Kidney (tissue), 14 donors: ENCODE measurements around the gene WDR64. TPM values are rescaled to one million over a fixed set of nuclear protein-coding genes. Genes with fewer than 3 reads are reported as not detected.

Experiments used
- DNase-seq, 5 donors: peaks; one replicate each; pipeline ENCODE4 v3.0.0-alpha.2; 2013 to 2020
- FAIRE-seq: peaks from 2 replicates; lab custom pipeline; 2012; peaks lifted over from hg19 to GRCh38; lab: Jason Lieb, UNC
- H3K27ac ChIP-seq, 2 donors: one replicate each; pipeline ENCODE4 v1.7.0; 2013; ENCODE audit warnings: low read depth in 2 of 2, low read length in 2 of 2, inconsistent platforms in 1 of 2
- H3K27me3 ChIP-seq: one replicate; pipeline ENCODE4 v1.7.1; 2013; ENCODE audit warnings: low read length, inconsistent platforms; ENCODE audit not compliant: control insufficient read depth, insufficient read depth
- H3K36me3 ChIP-seq, 3 donors: one replicate each; pipeline versions ENCODE4 v1.7.0 to v1.7.1; 2013; ENCODE audit warnings: low read length in 3 of 3, control low read depth in 1 of 3, inconsistent platforms in 1 of 3; ENCODE audit not compliant: insufficient read depth in 3 of 3, control insufficient read depth in 2 of 3
- H3K4me1 ChIP-seq, 3 donors: one replicate each; pipeline versions ENCODE4 v1.7.0 to v1.7.1; 2013; ENCODE audit warnings: low read length in 3 of 3, inconsistent platforms in 1 of 3, low read depth in 1 of 3; ENCODE audit not compliant: control insufficient read depth in 2 of 3, insufficient read depth in 2 of 3
- H3K4me3 ChIP-seq, 3 donors: one replicate each; pipeline versions ENCODE4 v1.7.0 to v1.8.1; 2013; ENCODE audit warnings: low read length in 3 of 3, control low read depth in 1 of 3, inconsistent platforms in 1 of 3
- H3K9ac ChIP-seq, 3 donors: one replicate each; pipeline versions ENCODE4 v1.7.0 to v1.7.1; 2013; ENCODE audit warnings: low read length in 3 of 3, control low read depth in 1 of 3, inconsistent platforms in 1 of 3
- H3K9me3 ChIP-seq, 3 donors: one replicate each; pipeline versions ENCODE4 v1.7.0 to v1.7.1; 2013; ENCODE audit warnings: low read length in 3 of 3, control low read depth in 1 of 3, inconsistent platforms in 1 of 3; ENCODE audit not compliant: control insufficient read depth in 2 of 3, insufficient read depth in 1 of 3
- CTCF ChIP-seq: IDR thresholded peaks from 3 replicates; pipeline ENCODE4 v1.5.1; 2012; ENCODE audit warnings: mild to moderate bottlenecking, moderate library complexity, borderline replicate concordance; ENCODE audit not compliant: insufficient read depth; ENCODE audit errors: extremely low read depth
- intact Hi-C: fragments of 100-400 bp; cut with DNase I; formaldehyde crosslinking; loops from one replicate; pipeline ENCODE4 v1.11.1; 2022
- polyA plus RNA-seq: library from polyadenylated mRNA; stranded (reverse); fragments of 350-450 nt; fragmentation: Illumina TruSeq; extraction: RNeasy Lipid Tissue Mini Kit (QIAGEN cat#74804); gene quantifications from one replicate; pipeline ENCODE4 v1.2.3, GENCODE V29; 2014; ENCODE audit warnings: low read depth, low replicate concordance; ENCODE audit not compliant: insufficient read depth
- total RNA-seq: library from RNA; stranded (reverse); fragmentation: NEBNext Ultra II Directional; extraction: Animal tissue kit (Norgen Biotek cat#: 25700); gene quantifications from one replicate; pipeline ENCODE4 v1.2.1, GENCODE V29; 2021
- donor health status: control.
- donor health status: control.
- donor health status: control.
- donor health status: control.
- donor health status: control.
- donor health status: DM: yes; HTN: yes; CAD: no.
- donor health status: Normal renal cell carcinoma (clear cell type).

Gene WDR64
- total and polyA plus RNA-seq, 2 donors from 2014 or later: not detected

- intact Hi-C loops: no loop called here
- Histone ChIP-seq H3K4me1 (peaks cover 0 to 3% (median 0%) of the 10 kb centered on the region in 3 donors), H3K27ac (no peak overlapping the region), H3K36me3 (no peaks in the 10 kb centered on the region), H3K27me3 (no peaks in the 10 kb centered on the region), H3K4me3 (no peak overlapping the region), H3K9me3 (no peaks in the 10 kb centered on the region), H3K9ac (no peak overlapping the region)
- FAIRE-seq (no peak), DNase-seq (no peak)
- TF ChIP-seq CTCF: no peak
These were observed 16.4 kb upstream of the WDR64 start for GRCh38 chr1:241635556-241636152.

- no peak for DNase-seq
- intact Hi-C loops: no loop called here
- H3K27ac ChIP-seq: no peak overlapping the region
- FAIRE-seq: no peak
- H3K4me3 ChIP-seq: no peak overlapping the region
- no peaks in the 10 kb centered on the region for H3K9me3 ChIP-seq
- H3K36me3 ChIP-seq: no peaks in the 10 kb centered on the region
- peaks cover 0 to 3% (median 0%) of the 10 kb centered on the region in 3 donors for H3K4me1 ChIP-seq
- no peak overlapping the region for H3K9ac ChIP-seq
- no peaks in the 10 kb centered on the region for H3K27me3 ChIP-seq
- TF ChIP-seq CTCF: no peak
These were observed 15.8 kb upstream of the WDR64 start for GRCh38 chr1:241636291-241636690.

- DNase-seq (no peak), FAIRE-seq (no peak)
- Histone ChIP-seq H3K27ac (no peak overlapping the region), H3K9me3 (no peaks in the 10 kb centered on the region), H3K9ac (no peak overlapping the region), H3K4me3 (no peak overlapping the region), H3K4me1 (peaks cover 0 to 3% (median 0%) of the 10 kb centered on the region in 3 donors), H3K27me3 (no peaks in the 10 kb centered on the region), H3K36me3 (no peaks in the 10 kb centered on the region)
- TF ChIP-seq CTCF: no peak
- intact Hi-C loops: no loop called here
These were observed 15.0 kb upstream of the WDR64 start for GRCh38 chr1:241637046-241637590.
